Naive thymus-derived CD4-positive, alpha-beta T cell (primary cell): ENCODE data around the gene FAM118A. TPM values are rescaled to one million over a fixed set of nuclear protein-coding genes. Genes with fewer than 3 reads are reported as not detected.
A peak's percentile ranks its signal among the peaks of the same experiment; 100 is the strongest.
"Not testable (repeated sequence)": the region's sequence is repeated elsewhere in the genome, so short reads cannot be mapped to it uniquely, and the experiment has no call there.

Experiments used
- ATAC-seq: fragments of 150-1000 bp; cut with Tn5 transposase; 2 replicates; pipeline ENCODE4 v1.10.0; 2021; ENCODE audit warnings: mild to moderate bottlenecking, moderate library complexity
- CTCF ChIA-PET: fragments of 350-600 bp; sonication (Branson Sonifier 250); formaldehyde crosslinking; loops from one replicate; lab custom pipeline; 2021; ENCODE audit warnings: antibody characterized with exemption; lab: Charles Lee
- POLR2A ChIA-PET: fragments of 350-600 bp; sonication (Branson Sonifier 250); formaldehyde crosslinking; loops from one replicate; lab custom pipeline; 2021; ENCODE audit warnings: antibody characterized with exemption, inconsistent platforms; lab: Charles Lee
- DNase-seq, 9 donors: peaks; one replicate each; pipeline versions ENCODE4 v3.0.0 to v3.0.0-alpha.2; 2020 to 2022; ENCODE audit warnings: mixed read lengths in 1 of 9
- H3K27ac ChIP-seq: one replicate; pipeline ENCODE4 v1.7.0; 2013; ENCODE audit warnings: mild to moderate bottlenecking, low read depth, low read length, moderate library complexity
- H3K27me3 ChIP-seq, 2 donors: one replicate each; pipeline ENCODE4 v1.7.0; 2013; ENCODE audit warnings: low read length in 2 of 2, mild to moderate bottlenecking in 2 of 2, moderate library complexity in 2 of 2; ENCODE audit not compliant: control insufficient read depth in 2 of 2, insufficient read depth in 2 of 2
- H3K36me3 ChIP-seq, 3 experiments: 1 replicate in 2 of 3; 2 replicates in 1 of 3; pipeline ENCODE4 v1.7.0; 2013; ENCODE audit warnings: low read length in 3 of 3, mild to moderate bottlenecking in 3 of 3, moderate library complexity in 1 of 3; ENCODE audit not compliant: insufficient read depth in 3 of 3, control insufficient read depth in 2 of 3
- H3K4me1 ChIP-seq, 2 donors: one replicate each; pipeline ENCODE4 v1.7.0; 2013; ENCODE audit warnings: low read length in 2 of 2, mild to moderate bottlenecking in 2 of 2, moderate library complexity in 1 of 2; ENCODE audit not compliant: control insufficient read depth in 2 of 2, insufficient read depth in 2 of 2
- H3K4me3 ChIP-seq: 2 replicates; pipeline ENCODE4 v1.7.0; 2013; ENCODE audit warnings: mild to moderate bottlenecking, low read length
- H3K9me3 ChIP-seq, 3 experiments: 1 replicate in 2 of 3; 2 replicates in 1 of 3; pipeline ENCODE4 v1.7.0; 2013; ENCODE audit warnings: low read length in 3 of 3; ENCODE audit not compliant: control insufficient read depth in 2 of 3
- H3K27ac Mint-ChIP-seq, 9 donors: one replicate each; pipeline ENCODE4 v1.8.0; 2020 to 2022; ENCODE audit warnings: mixed read lengths in 9 of 9, mild to moderate bottlenecking in 8 of 9, moderate library complexity in 5 of 9, inconsistent platforms in 2 of 9
- H3K27me3 Mint-ChIP-seq, 5 donors: one replicate each; pipeline ENCODE4 v1.8.0; 2021 to 2022; ENCODE audit warnings: mixed read lengths in 5 of 5, mild to moderate bottlenecking in 1 of 5
- H3K36me3 Mint-ChIP-seq, 5 donors: one replicate each; pipeline ENCODE4 v1.8.0; 2020 to 2022; ENCODE audit warnings: mixed read lengths in 5 of 5, mild to moderate bottlenecking in 3 of 5, inconsistent platforms in 1 of 5
- H3K4me1 Mint-ChIP-seq, 7 donors: one replicate each; pipeline ENCODE4 v1.8.0; 2020 to 2022; ENCODE audit warnings: mixed read lengths in 7 of 7, mild to moderate bottlenecking in 3 of 7, inconsistent platforms in 1 of 7
- H3K4me3 Mint-ChIP-seq, 10 donors: one replicate each; pipeline ENCODE4 v1.8.0; 2020 to 2022; ENCODE audit warnings: mild to moderate bottlenecking in 10 of 10, mixed read lengths in 10 of 10, moderate library complexity in 6 of 10, inconsistent platforms in 2 of 10
- H3K9me3 Mint-ChIP-seq, 11 donors: one replicate each; pipeline ENCODE4 v1.8.0; 2020 to 2022; ENCODE audit warnings: mixed read lengths in 11 of 11, mild to moderate bottlenecking in 4 of 11, inconsistent platforms in 1 of 11, moderate library complexity in 1 of 11
- intact Hi-C, 2 donors: fragments of 100-400 bp; cut with micrococcal nuclease; formaldehyde crosslinking; loops; one replicate each; pipeline ENCODE4 v1.15.1; 2023
- polyA plus RNA-seq, 2 donors: library from polyadenylated mRNA; unstranded; fragments of 300-500 nt; fragmentation: Illumina TruSeq; gene quantifications; one replicate each; pipeline ENCODE4 v1.2.3, GENCODE V29; 2021
- total RNA-seq, 6 experiments: library from RNA in 5 of 6; stranded (reverse) in 5 of 6; gene quantifications; 1 replicate in 5 of 6; 2 replicates in 1 of 6; pipeline ENCODE4 v1.2.3 and lab custom pipeline; 2021 to 2026

FAM118A gene
- total and polyA plus RNA-seq, 7 experiments from 2014 or later: 54.0 to 216 (median 109) TPM

GRCh38 chr22:45352757-45353156, 43.0 kb downstream of the FAM118A start:
- CTCF ChIA-PET: interaction anchor here (0.7 kb wide), 1 partner anchor 102 kb away, joined by 3 read pairs; no protein-coding TSS in a partner anchor
- POLR2A ChIA-PET, DNase-seq, H3K4me3 ChIP-seq, H3K4me3 Mint-ChIP-seq, intact Hi-C loops, H3K27me3 Mint-ChIP-seq, H3K36me3 Mint-ChIP-seq, ATAC-seq, H3K9me3 ChIP-seq, H3K4me1 ChIP-seq, H3K27me3 ChIP-seq, H3K9me3 Mint-ChIP-seq, H3K27ac ChIP-seq, H3K36me3 ChIP-seq: not testable (repeated sequence)
- peaks cover 0 to 58% (median 35%) of the 10 kb centered on the region in 7 donors for H3K4me1 Mint-ChIP-seq
- H3K27ac Mint-ChIP-seq: peak overlapping the region in 1 of 9 donors; percentile 76

GRCh38 chr22:45353786-45354185, 44.1 kb downstream of the FAM118A start:
- ATAC-seq (no peak), DNase-seq (peak in 6 of 9 donors; percentile 9 to 46 (median 38))
- peaks cover 0 to 58% (median 35%) of the 10 kb centered on the region in 7 donors for H3K4me1 Mint-ChIP-seq
- peak overlapping the region in 6 of 10 donors; percentile 4 to 76 (median 48) for H3K4me3 Mint-ChIP-seq
- H3K36me3 ChIP-seq: no peaks in the 10 kb centered on the region
- no peaks in the 10 kb centered on the region for H3K27me3 Mint-ChIP-seq
- peaks cover 0 to 9% (median 0%) of the 10 kb centered on the region in 5 donors for H3K36me3 Mint-ChIP-seq
- peaks cover 0 to 4% of the 10 kb centered on the region in 2 donors for H3K4me1 ChIP-seq
- ChIA-PET POLR2A (interaction anchor here (0.6 to 1.1 kb wide), 5 partner anchors 13 to 46 kb away, joined by 3 to 7 read pairs (median 3); no protein-coding TSS in a partner anchor), CTCF (interaction anchor here (0.6 kb wide), 1 partner anchor 17 kb away, joined by 3 read pairs; no protein-coding TSS in a partner anchor)
- H3K27me3 ChIP-seq: no peaks in the 10 kb centered on the region
- no peaks in the 10 kb centered on the region for H3K9me3 ChIP-seq
- no peak overlapping the region for H3K27ac ChIP-seq
- intact Hi-C loops: no loop called here
- peaks cover 0 to 2% (median 0%) of the 10 kb centered on the region in 11 donors for H3K9me3 Mint-ChIP-seq
- peak overlapping the region in 8 of 9 donors; percentile 21 to 79 (median 65) for H3K27ac Mint-ChIP-seq
- H3K4me3 ChIP-seq: no peak overlapping the region

- Mint-ChIP-seq H3K9me3 (no peaks in the 10 kb centered on the region), H3K36me3 (peaks cover 0 to 5% (median 0%) of the 10 kb centered on the region in 5 donors), H3K4me1 (peaks cover 0 to 38% (median 25%) of the 10 kb centered on the region in 7 donors), H3K27me3 (peaks cover 0 to 16% (median 0%) of the 10 kb centered on the region in 5 donors), H3K4me3 (no peak overlapping the region), H3K27ac (no peak overlapping the region)
- no peaks in the 10 kb centered on the region for H3K9me3 ChIP-seq
- H3K4me3 ChIP-seq: no peak overlapping the region
- ChIA-PET CTCF (interaction anchor here (0.7 kb wide), 1 partner anchor 19 kb away, joined by 3 read pairs; no protein-coding TSS in a partner anchor), POLR2A (interaction anchor here (0.7 kb wide), 1 partner anchor 40 kb away, joined by 4 read pairs; no protein-coding TSS in a partner anchor)
- H3K4me1 ChIP-seq: peaks cover 0 to 4% of the 10 kb centered on the region in 2 donors
- DNase-seq: no peak
- no peak for ATAC-seq
- no peak overlapping the region for H3K27ac ChIP-seq
- no peaks in the 10 kb centered on the region for H3K36me3 ChIP-seq
- intact Hi-C loops: no loop called here
- no peaks in the 10 kb centered on the region for H3K27me3 ChIP-seq
These were observed 47.8 kb downstream of the FAM118A start for GRCh38 chr22:45357490-45357889.

DNA sequence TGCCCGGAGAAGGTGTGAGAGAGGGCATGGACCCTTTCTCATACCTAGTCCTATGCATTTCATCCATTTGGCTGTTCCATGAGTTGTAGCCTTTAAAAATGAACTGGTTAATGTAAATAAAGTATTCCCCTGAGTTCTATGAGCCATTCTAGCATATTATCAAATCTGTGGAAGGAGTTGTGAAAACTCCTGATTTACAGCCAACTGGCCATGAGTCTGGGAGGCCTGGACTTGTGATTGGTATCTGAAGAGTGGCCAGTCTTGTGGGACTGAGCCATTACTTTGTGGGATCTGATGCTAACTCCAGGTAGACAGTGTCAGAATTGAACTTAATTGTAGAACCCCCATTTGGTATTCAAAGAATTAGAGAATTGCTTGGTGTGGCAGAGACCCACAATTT, 48.4 kb downstream of the FAM118A start:
- Histone ChIP-seq H3K27ac (no peak overlapping the region), H3K4me3 (no peak overlapping the region), H3K4me1 (peaks cover 0 to 4% of the 10 kb centered on the region in 2 donors), H3K9me3 (no peaks in the 10 kb centered on the region), H3K27me3 (no peaks in the 10 kb centered on the region), H3K36me3 (no peaks in the 10 kb centered on the region)
- Mint-ChIP-seq H3K9me3 (no peaks in the 10 kb centered on the region), H3K27me3 (peaks cover 0 to 17% (median 0%) of the 10 kb centered on the region in 5 donors), H3K4me1 (peaks cover 0 to 35% (median 25%) of the 10 kb centered on the region in 7 donors), H3K4me3 (no peak overlapping the region), H3K27ac (no peak overlapping the region), H3K36me3 (peaks cover 0 to 5% (median 0%) of the 10 kb centered on the region in 5 donors)
- intact Hi-C loops: no loop called here
- ChIA-PET POLR2A (no interaction called here), CTCF (no interaction called here)
- DNase-seq (no peak), ATAC-seq (no peak)

- H3K9me3 ChIP-seq: no peaks in the 10 kb centered on the region
- Mint-ChIP-seq H3K4me1 (peaks cover 0 to 20% (median 13%) of the 10 kb centered on the region in 7 donors), H3K36me3 (peaks cover 0 to 3% (median 0%) of the 10 kb centered on the region in 5 donors), H3K27ac (no peak overlapping the region), H3K27me3 (peaks cover 0 to 19% (median 0%) of the 10 kb centered on the region in 5 donors), H3K4me3 (no peak overlapping the region), H3K9me3 (no peaks in the 10 kb centered on the region)
- H3K36me3 ChIP-seq: no peaks in the 10 kb centered on the region
- H3K27me3 ChIP-seq: no peaks in the 10 kb centered on the region
- H3K4me1 ChIP-seq: no peaks in the 10 kb centered on the region
- ChIA-PET POLR2A (no interaction called here), CTCF (no interaction called here)
- H3K4me3 ChIP-seq: no peak overlapping the region
- no peak for DNase-seq
- ATAC-seq: no peak
- intact Hi-C loops: no loop called here
- no peak overlapping the region for H3K27ac ChIP-seq
These were observed 49.9 kb downstream of the FAM118A start for GRCh38 chr22:45359627-45360026.

DNA sequence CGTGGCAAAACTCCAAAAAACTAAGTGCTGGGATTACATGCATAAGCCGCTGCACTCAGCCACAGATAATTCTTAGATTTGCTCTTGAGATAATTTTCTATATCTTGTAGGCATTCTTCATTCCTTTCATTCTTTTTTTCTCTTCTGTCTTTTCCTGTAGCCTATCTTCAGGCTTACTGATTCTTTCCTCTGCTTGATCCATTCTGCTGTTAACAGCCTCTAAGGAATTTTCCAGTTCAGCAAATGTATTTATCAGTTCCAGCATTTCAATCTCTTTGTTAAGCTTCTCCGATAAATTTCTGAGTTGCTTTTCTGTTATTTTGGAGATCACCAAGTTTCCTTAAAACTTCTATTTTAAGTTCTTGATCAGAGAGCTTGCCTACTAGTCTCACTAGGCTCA, 57.0 kb downstream of the FAM118A start:
- Histone ChIP-seq H3K9me3 (peaks cover 0 to 7% (median 0%) of the 10 kb centered on the region in 3 experiments), H3K4me1 (no peaks in the 10 kb centered on the region), H3K27me3 (peaks cover 0 to 3% of the 10 kb centered on the region in 2 donors), H3K36me3 (no peaks in the 10 kb centered on the region), H3K27ac (no peak overlapping the region), H3K4me3 (no peak overlapping the region)
- Mint-ChIP-seq H3K27ac (no peak overlapping the region), H3K9me3 (peaks cover 2 to 16% (median 6%) of the 10 kb centered on the region in 11 donors), H3K36me3 (peaks cover 0 to 7% (median 4%) of the 10 kb centered on the region in 5 donors), H3K27me3 (peaks cover 0 to 16% (median 0%) of the 10 kb centered on the region in 5 donors), H3K4me1 (peaks cover 0 to 6% (median 0%) of the 10 kb centered on the region in 7 donors), H3K4me3 (no peak overlapping the region)
- CTCF ChIA-PET: no interaction called here
- DNase-seq (no peak), ATAC-seq (no peak)
- intact Hi-C loops: no loop called here
- POLR2A ChIA-PET: no interaction called here

- H3K4me1 Mint-ChIP-seq, H3K4me1 ChIP-seq, H3K4me3 Mint-ChIP-seq, intact Hi-C loops, H3K9me3 ChIP-seq, H3K36me3 Mint-ChIP-seq, H3K9me3 Mint-ChIP-seq, CTCF ChIA-PET, DNase-seq, H3K27me3 Mint-ChIP-seq, H3K27ac ChIP-seq, H3K27ac Mint-ChIP-seq, ATAC-seq, H3K4me3 ChIP-seq, H3K27me3 ChIP-seq, H3K36me3 ChIP-seq: not testable (repeated sequence)
- POLR2A ChIA-PET: interaction anchor here (1.2 kb wide), 1 partner anchor 19 kb away, joined by 3 read pairs; no protein-coding TSS in a partner anchor
These were observed 63.9 kb downstream of the FAM118A start for GRCh38 chr22:45373592-45373991.
